NCI-H1417 treated with DMSO at 0.1 percent for 48 hours (cell line): ENCODE results near the gene OR5A2.
"Not testable (repeated sequence)": the region's sequence is repeated elsewhere in the genome, so short reads cannot be mapped to it uniquely, and the experiment has no call there.

Experiments
- DNase-seq: peaks from one replicate; lab custom pipeline; 2025; lab: John Stamatoyannopoulos, UW

OR5A2 gene

GRCh38 chr11:59380263-59381059 is 45.8 kb downstream of the OR5A2 start:
- DNase-seq: no peak

DNA sequence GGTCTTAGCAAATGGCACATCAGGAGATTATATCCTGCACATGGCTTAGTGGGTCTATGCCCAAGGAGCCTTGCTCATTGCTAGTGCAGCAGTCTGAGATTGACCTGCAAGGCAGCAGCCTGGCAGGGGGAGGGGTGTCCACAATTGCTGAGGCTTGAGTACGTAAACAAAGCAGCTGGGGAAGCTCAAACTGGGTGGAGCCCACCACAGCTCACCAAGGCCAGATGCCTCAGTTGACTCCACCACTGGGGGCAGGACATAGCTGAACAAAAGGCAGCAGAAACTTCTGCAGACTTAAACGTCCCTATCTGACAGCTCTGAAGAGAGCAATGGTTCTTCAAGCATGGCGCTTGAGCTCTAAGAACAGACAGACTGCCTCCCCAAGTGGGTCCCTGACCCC is 53.9 kb downstream of the OR5A2 start:
- DNase-seq: not testable (repeated sequence)

- DNase-seq: no peak
Measured at GRCh38 chr11:59368238-59369022, 57.8 kb downstream of the OR5A2 start.
